Psoas muscle (tissue), 8 donors: ENCODE results near the gene SOD3. TPM values are rescaled to one million over a fixed set of nuclear protein-coding genes. Genes with fewer than 3 reads are reported as not detected.

Experiments
- ATAC-seq, 4 donors: fragments of 200-7000 bp; cut with Tn5 transposase; one replicate each; pipeline ENCODE4 v1.9.1; 2020; ENCODE audit warnings: moderate library complexity in 3 of 4, mild to moderate bottlenecking in 2 of 4
- DNase-seq, 2 donors: peaks; one replicate each; pipeline ENCODE4 v3.0.0-alpha.2; 2020
- H3K27ac ChIP-seq: fragments of 200-600 bp; one replicate; pipeline ENCODE4 v1.8.0; 2022
- H3K27me3 ChIP-seq, 3 donors: fragments of 200-600 bp in 1 of 3; one replicate each; pipeline versions ENCODE4 v1.6.1 to v1.8.0; 2013 to 2022; ENCODE audit warnings: low read length in 2 of 3, mild to moderate bottlenecking in 2 of 3, moderate library complexity in 1 of 3; ENCODE audit not compliant: insufficient read depth in 3 of 3
- H3K36me3 ChIP-seq, 2 donors: fragments of 200-600 bp in 1 of 2; one replicate each; pipeline versions ENCODE4 v1.6.1 to v1.8.0; 2013 to 2022; ENCODE audit warnings: low read depth in 1 of 2, mild to moderate bottlenecking in 1 of 2, moderate library complexity in 1 of 2; ENCODE audit not compliant: insufficient read depth in 1 of 2
- H3K4me1 ChIP-seq: fragments of 200-600 bp; one replicate; pipeline ENCODE4 v1.8.0; 2022
- H3K4me3 ChIP-seq: fragments of 200-600 bp; one replicate; pipeline ENCODE4 v1.8.0; 2022; ENCODE audit warnings: mild to moderate bottlenecking
- H3K9me3 ChIP-seq: fragments of 200-600 bp; one replicate; pipeline ENCODE4 v1.8.0; 2022
- CTCF ChIP-seq: fragments of 200-600 bp; IDR thresholded peaks from one replicate; pipeline ENCODE4 v1.8.0; 2022; ENCODE audit warnings: antibody characterized with exemption
- WGBS, 3 donors: extraction: QIAGEN DNeasy Blood & Tissue Kit; methylation state at CpG; one replicate each; pipeline versions ENCODE4 v1.1.6 to v1.1.7; 2013; 5-methylcytosine and 5-hydroxymethylcytosine counted together
- intact Hi-C, 2 donors: fragments of 100-400 bp; cut with DNase I; formaldehyde crosslinking; loops; one replicate each; pipeline versions ENCODE4 v1.11.0 to v1.14.2; 2022
- polyA plus RNA-seq, 3 donors: library from polyadenylated mRNA; stranded (reverse); fragments of 200-250 nt; gene quantifications; one replicate each; pipeline ENCODE4 v1.2.3, GENCODE V29; 2013
- total RNA-seq, 4 donors: library from RNA; stranded (reverse); fragmentation: NEBNext Ultra II Directional in 2 of 4; extraction: Animal tissue kit (Norgen Biotek cat#: 25700) in 2 of 4; gene quantifications; one replicate each; pipeline versions ENCODE4 v1.2.1 to v1.2.4, GENCODE V29; 2021 to 2023
- donor health status: healthy with polysubstance abuse.
- donor health status: DM: no; HTN: no; CAD: no; lungs with moderate emphysema.
- donor health status: Bipolar disorder and iron deficiency.
- donor health status: healthy.
- donor health status: DM: yes; HTN: yes; CAD: no.
- donor health status: DM: no; HTN: no; CAD: no.
- donor health status: DM: no; HTN: no; CAD: no.
- donor health status: DM: yes; HTN: yes; CAD: no.

SOD3 gene
- total and polyA plus RNA-seq, 7 donors: 1.5 to 15.6 (median 5.3) TPM

DNA sequence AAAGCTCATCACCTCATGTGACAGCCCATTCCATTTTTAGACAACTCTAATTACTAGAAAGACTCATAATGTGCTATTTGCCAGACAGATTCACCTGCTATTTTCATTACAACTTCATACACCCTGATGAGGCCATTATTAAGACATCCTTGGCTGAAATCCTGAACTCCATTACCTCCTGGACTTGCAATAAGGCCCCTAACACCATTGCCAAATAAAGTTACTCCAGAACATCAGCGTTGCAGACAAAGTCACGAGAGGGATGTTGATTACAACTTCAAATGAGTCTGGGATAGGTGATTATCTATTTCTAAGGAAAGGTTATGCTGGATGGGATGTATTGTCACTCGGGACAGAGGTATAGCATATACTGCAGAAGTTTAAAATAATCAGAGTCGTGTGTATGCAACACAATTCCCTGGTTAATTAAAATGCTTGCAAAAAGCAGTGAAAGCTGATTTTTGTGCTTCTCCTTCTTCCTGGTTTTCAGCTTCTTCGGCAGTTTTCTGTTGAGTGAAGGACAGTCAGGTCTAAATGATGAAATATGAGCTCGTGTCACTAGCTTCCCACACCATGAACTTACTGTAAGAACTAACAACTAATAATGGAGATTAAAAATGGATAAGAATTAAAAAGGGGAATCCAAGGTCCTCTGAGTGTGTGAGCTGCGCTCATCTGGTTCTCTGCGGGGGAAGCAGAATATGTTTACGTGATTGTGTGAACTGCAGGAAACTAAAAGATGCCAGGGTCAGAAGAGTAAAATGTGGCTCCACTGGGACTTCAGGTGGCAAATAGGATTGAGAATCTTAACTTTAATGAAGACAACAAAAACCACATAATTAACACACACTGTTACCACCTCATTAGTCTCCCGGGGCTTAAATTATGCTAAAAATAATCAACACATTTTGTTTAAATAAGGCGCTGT is 17.6 kb upstream of the SOD3 start:
- intact Hi-C loops: no loop called here
- 59 to 76% (median 68%) methylated on average over 11 of the region's 11 CpGs for WGBS, 3 donors
- no peak for TF ChIP-seq CTCF
- Histone ChIP-seq H3K4me3 (no peak overlapping the region), H3K36me3 (no peaks in the 10 kb centered on the region), H3K27me3 (no peaks in the 10 kb centered on the region), H3K9me3 (no peaks in the 10 kb centered on the region), H3K27ac (no peak overlapping the region), H3K4me1 (peaks cover 6% of the 10 kb centered on the region)
- ATAC-seq: no peak
- no peak for DNase-seq

- H3K27ac ChIP-seq: no peak overlapping the region
- no peaks in the 10 kb centered on the region for H3K9me3 ChIP-seq
- ATAC-seq: peak; percentile 53 to 74 (median 60)
- H3K4me3 ChIP-seq: no peak overlapping the region
- H3K36me3 ChIP-seq: no peaks in the 10 kb centered on the region
- TF ChIP-seq CTCF: no peak
- DNase-seq: peak; percentile 48 to 64
- intact Hi-C loops: no loop called here
- peaks cover 6% of the 10 kb centered on the region for H3K4me1 ChIP-seq
- no peaks in the 10 kb centered on the region for H3K27me3 ChIP-seq
- 56 to 60% (median 58%) methylated on average over 3 of the region's 3 CpGs for WGBS, 3 donors
These were observed 16.7 kb upstream of the SOD3 start for GRCh38 chr4:24778464-24779225.

DNA sequence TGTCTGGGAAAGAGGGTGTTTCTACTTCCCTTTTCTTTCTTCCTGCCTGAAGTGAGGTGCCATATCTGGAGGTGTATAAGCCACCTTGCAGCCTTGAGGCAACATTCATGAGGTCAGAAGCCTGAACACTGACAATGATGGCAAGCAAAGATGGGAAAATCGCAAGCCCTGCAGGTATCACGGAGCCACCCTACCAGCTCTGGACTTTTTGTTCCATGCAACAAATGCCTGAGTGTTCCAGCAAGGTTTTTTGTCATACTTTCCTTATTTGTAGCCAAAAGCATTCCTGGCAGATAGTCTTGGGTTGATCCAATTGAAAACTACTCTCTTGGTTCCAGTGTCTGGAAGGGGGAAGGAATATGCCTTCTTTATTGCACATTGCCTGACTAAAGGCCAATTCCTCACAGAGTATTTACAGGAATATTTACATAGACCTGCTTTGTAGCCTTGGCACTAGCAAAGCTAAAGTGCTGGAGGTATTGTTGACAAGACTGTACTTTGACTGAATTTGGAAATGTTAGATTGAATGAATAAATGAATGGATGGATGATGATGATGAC is 14.4 kb upstream of the SOD3 start:
- peaks cover 6% of the 10 kb centered on the region for H3K4me1 ChIP-seq
- no peak for TF ChIP-seq CTCF
- no peaks in the 10 kb centered on the region for H3K27me3 ChIP-seq
- no peak for DNase-seq
- H3K27ac ChIP-seq: no peak overlapping the region
- intact Hi-C loops: no loop called here
- ATAC-seq: no peak
- H3K4me3 ChIP-seq: no peak overlapping the region
- 59 to 93% (median 64%) methylated on average over 2 of the region's 2 CpGs for WGBS, 3 donors
- H3K9me3 ChIP-seq: no peaks in the 10 kb centered on the region
- H3K36me3 ChIP-seq: no peaks in the 10 kb centered on the region

DNA sequence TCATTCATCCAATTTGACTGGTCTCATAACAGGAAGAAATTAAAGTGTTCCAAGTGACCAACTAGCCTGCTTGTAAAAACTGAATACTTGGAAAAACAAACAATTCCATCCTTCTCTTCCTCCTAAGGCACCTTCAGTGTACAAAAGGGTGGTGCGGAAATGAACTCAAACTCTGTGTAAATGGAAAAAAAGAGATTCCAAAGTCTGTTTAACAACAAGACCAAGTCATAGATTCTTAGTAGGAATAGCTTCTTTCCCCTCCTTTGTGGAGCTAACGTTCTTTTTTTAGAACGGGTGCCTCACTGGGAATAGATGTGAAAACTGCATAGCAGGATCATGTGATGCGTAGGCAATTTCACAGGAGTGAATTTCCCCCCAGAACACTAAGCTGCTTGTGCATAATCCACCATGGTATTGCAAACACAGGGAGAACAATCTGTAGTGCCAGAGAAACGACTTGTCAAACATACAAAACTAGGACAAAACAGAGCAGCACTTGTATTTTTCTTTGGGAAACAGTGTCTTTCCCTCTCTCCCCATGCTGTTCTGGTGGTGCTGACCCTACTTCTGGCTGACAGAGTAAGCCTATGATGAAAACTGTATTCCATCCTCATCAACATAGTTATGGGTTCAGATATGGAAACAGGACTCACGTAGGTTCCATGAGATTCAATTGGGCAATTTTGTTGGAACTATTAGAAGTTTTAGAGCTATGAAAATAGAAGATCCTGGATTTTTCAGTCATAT is 13.2 kb upstream of the SOD3 start:
- intact Hi-C loops: no loop called here
- Histone ChIP-seq H3K27me3 (no peaks in the 10 kb centered on the region), H3K9me3 (no peaks in the 10 kb centered on the region), H3K4me3 (no peak overlapping the region), H3K27ac (peak overlapping the region; percentile 53), H3K36me3 (no peaks in the 10 kb centered on the region), H3K4me1 (peaks cover 6% of the 10 kb centered on the region)
- DNase-seq (no peak), ATAC-seq (peak; percentile 71 to 92 (median 78))
- no peak for TF ChIP-seq CTCF
- 20 to 30% (median 22%) methylated on average over 6 of the region's 6 CpGs for WGBS, 3 donors
